ENCODE measurements around the gene SLAMF1.

The SLAMF1 gene

GRCh38 chr1:160674415-160674814 lies 27.6 kb upstream of the SLAMF1 start:
- TF ChIP-seq CTCF (IDR thresholded peaks at IDR 0.05; ENCODE audit: low read depth, low read length), result no peak
- Histone ChIP-seq H3K4me3 (ENCODE audit: low read depth, low read length) (no peak overlapping the region), H3K4me1 (no peaks in the 10 kb centered on the region), H3K36me3 (no peaks in the 10 kb centered on the region), H3K27me3 (peaks cover 13% of the 10 kb centered on the region), H3K9me3 (no peaks in the 10 kb centered on the region)
- DNase-seq, result no peak

GRCh38 chr1:160672789-160673695 lies 26.2 kb upstream of the SLAMF1 start:
- Histone ChIP-seq H3K9me3 (no peaks in the 10 kb centered on the region), H3K27me3 (peaks cover 5% of the 10 kb centered on the region; the same call in 1 of the 2 replicates), H3K36me3 (no peaks in the 10 kb centered on the region), H3K4me3 (ENCODE audit: low read depth, low read length) (no peak overlapping the region), H3K4me1 (no peaks in the 10 kb centered on the region)
- TF ChIP-seq CTCF (IDR thresholded peaks at IDR 0.05; ENCODE audit: low read depth, low read length), result no peak
- no peak for DNase-seq

- DNase-seq, result no peak
- TF ChIP-seq CTCF (IDR thresholded peaks at IDR 0.05; ENCODE audit: low read depth, low read length), result no peak
- no peaks in the 10 kb centered on the region for H3K4me1 ChIP-seq
- no peak overlapping the region for H3K4me3 ChIP-seq (ENCODE audit: low read depth, low read length)
- H3K9me3 ChIP-seq, result no peaks in the 10 kb centered on the region
- no peaks in the 10 kb centered on the region for H3K36me3 ChIP-seq
- no peaks in the 10 kb centered on the region for H3K27me3 ChIP-seq
Measured at GRCh38 chr1:160671603-160672517, 25.0 kb upstream of the SLAMF1 start.

- H3K27me3 ChIP-seq, result no peaks in the 10 kb centered on the region
- H3K4me3 ChIP-seq (ENCODE audit: low read depth, low read length), result no peak overlapping the region
- no peaks in the 10 kb centered on the region for H3K4me1 ChIP-seq
- no peaks in the 10 kb centered on the region for H3K9me3 ChIP-seq
- H3K36me3 ChIP-seq, result no peaks in the 10 kb centered on the region
- DNase-seq, result no peak
- TF ChIP-seq CTCF (IDR thresholded peaks at IDR 0.05; ENCODE audit: low read depth, low read length), result no peak
Measured at GRCh38 chr1:160670701-160671100, 23.9 kb upstream of the SLAMF1 start.

- no peak overlapping the region for H3K4me3 ChIP-seq (ENCODE audit: low read depth, low read length)
- no peaks in the 10 kb centered on the region for H3K36me3 ChIP-seq
- TF ChIP-seq CTCF (IDR thresholded peaks at IDR 0.05; ENCODE audit: low read depth, low read length), result no peak
- H3K9me3 ChIP-seq, result no peaks in the 10 kb centered on the region
- H3K27me3 ChIP-seq, result no peaks in the 10 kb centered on the region
- DNase-seq, result no peak
- no peaks in the 10 kb centered on the region for H3K4me1 ChIP-seq
Measured at GRCh38 chr1:160669802-160670201, 23.0 kb upstream of the SLAMF1 start.
